ENCODE results near the gene UBA52.
A peak's percentile ranks its signal among the peaks of the same experiment; 100 is the strongest.
"Not testable (repeated sequence)": the region's sequence is repeated elsewhere in the genome, so short reads cannot be mapped to it uniquely, and the experiment has no call there.

The UBA52 gene

DNA sequence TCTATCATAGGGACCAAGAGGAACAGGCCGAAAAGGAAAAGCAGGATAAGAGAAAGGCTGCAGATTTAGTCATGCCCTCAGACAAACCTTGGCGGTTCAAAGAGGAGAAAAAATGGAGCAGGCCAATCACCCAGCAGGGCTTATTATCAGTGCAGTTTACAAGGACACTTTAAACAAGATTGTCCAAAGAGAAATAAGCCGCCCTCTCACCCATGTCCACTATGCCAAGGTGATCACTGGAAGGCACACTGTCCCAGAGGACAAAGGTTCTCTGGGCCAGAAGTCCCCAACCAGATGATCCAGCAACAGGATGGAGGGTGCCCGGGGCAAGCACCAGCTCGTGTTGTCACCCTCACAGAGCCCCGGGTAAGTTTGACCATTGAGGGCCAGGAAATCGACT lies 8.7 kb downstream of the UBA52 start:
- no peak overlapping the region for H3K4me3 Mint-ChIP-seq
- H3K27me3 Mint-ChIP-seq, result no peaks in the 10 kb centered on the region
- no peak overlapping the region for H3K27ac Mint-ChIP-seq
- H3K36me3 Mint-ChIP-seq, result peaks cover 4% of the 10 kb centered on the region
- no peaks in the 10 kb centered on the region for H3K9me3 Mint-ChIP-seq
- peaks cover 2% of the 10 kb centered on the region for H3K4me1 Mint-ChIP-seq

DNA sequence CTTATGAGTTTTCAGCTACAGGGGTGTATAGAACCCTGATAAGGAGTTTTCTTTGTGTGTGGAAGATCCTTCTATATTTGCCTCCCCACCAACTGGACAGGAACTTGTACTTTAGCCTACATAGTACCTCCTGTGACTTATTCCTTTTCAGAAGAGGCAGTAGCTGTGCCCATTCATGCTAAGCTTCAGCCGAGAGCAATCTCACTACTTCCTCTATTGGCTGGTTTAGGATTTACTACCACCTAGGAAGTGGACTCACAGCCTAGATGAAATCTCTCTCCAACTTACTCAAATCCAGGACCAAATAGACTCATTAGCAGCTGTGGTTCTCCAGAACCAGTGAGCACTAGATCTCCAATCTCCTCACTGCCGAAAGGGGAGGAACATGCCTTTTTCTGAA lies 14.6 kb downstream of the UBA52 start:
- Mint-ChIP-seq H3K4me1 (peaks cover 38% of the 10 kb centered on the region), H3K27me3 (no peaks in the 10 kb centered on the region), H3K36me3 (peaks cover 3% of the 10 kb centered on the region), H3K9me3 (no peaks in the 10 kb centered on the region), H3K27ac (no peak overlapping the region), H3K4me3 (no peak overlapping the region)

DNA sequence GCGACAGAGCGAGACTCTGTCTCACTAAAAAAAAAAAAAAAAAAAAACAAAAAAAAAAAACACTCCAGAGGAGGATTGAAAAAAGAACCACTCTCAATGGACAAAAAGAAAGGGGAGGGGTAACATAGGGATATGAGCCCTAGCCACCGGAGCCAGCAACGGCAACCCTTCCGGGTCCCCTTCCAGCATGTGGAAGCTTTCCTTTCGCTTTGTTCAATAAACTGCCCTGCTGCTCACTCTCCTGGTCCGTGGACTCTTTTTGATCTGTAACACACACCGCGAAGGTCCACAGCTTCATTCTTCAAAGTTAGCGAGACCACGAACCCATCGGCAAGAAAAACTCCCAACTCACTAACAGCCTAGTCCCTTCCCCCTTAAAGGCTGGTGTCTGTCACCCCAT lies 15.9 kb downstream of the UBA52 start:
- Mint-ChIP-seq H3K4me3 (peak overlapping the region; percentile 89), H3K4me1 (peaks cover 38% of the 10 kb centered on the region), H3K27me3 (no peaks in the 10 kb centered on the region), H3K36me3 (peaks cover 3% of the 10 kb centered on the region), H3K27ac (no peak overlapping the region), H3K9me3 (no peaks in the 10 kb centered on the region)

DNA sequence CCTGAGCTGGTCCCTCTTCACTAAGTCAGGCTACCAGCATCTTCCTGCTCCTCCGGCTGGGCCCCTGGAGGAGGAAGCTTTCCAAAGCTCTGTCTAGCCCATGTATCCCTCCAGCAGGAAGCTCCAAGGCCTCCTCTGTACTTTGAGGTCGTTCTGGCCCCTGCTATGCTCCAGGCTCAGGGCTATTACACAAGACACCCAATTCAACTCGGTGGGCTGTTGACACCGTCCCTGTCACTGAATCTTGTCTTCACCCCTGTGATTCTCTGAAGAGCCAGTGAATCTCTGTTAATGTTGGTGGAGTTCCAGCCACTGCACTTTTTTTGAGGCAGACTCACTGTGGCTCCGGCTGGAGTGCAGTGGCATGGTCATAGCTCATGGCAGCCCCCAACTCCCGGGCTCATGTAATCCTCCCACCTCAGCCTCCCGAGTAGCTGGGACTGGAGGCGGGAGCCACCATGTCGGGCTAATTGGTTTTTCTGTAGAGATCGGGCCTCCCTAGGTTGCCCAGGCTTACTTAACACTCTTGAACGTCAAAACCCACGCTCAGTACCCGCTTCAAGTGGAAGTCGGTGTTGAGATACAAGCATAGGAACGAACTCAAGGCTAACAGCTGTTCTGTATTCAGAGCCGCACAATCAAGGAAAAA lies 16.4 kb downstream of the UBA52 start:
- peaks cover 3% of the 10 kb centered on the region for H3K36me3 Mint-ChIP-seq
- peak overlapping the region; percentile 91 for H3K27ac Mint-ChIP-seq
- no peaks in the 10 kb centered on the region for H3K9me3 Mint-ChIP-seq
- peak overlapping the region; percentile 89 for H3K4me3 Mint-ChIP-seq
- H3K27me3 Mint-ChIP-seq, result no peaks in the 10 kb centered on the region
- peaks cover 38% of the 10 kb centered on the region for H3K4me1 Mint-ChIP-seq

DNA sequence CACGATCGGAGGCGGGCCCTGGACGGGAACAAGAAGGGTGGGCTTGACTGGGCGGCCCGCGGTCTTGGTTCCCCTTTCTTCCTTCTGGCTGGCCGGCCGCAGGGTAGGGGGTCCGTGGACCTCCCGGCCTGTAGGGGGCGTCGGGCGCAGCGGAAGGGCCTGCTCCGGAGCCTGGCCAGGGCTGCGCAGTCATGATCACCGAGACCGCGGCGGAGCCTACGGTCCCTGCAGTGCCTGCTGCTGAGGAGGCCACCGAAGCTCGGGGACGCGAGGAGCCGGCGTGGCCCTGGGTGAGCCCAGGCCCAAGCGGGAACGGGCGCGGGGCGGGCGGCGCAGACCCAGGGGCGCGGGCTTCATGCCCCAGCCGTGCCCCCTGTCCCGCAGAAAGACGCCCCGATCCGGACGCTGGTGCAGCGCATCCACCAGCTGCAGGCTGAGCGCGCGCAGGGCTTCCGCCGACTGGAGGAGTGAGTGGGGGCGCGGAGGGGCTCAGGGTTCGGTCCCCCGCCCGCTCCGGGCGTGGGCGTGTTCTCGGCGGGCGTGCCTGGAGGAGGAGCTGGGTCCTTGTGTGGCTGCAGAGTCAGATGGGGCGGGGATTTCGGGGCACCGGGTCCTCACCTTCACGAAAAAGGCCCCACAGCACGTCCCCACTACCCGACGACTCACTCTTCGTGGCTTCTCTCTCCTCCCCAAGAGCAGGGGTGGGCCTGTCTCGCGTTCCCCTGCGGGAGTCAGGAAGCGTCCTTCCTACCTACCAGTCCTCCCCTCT lies 17.1 kb downstream of the UBA52 start, which contains the start of gene REX1BD:
REX1BD (plus strand) TSS at position 188 of the 769 bp plus-strand sequence; CDS start at position 192, 4 bp downstream.
- Mint-ChIP-seq H3K27me3 (no peaks in the 10 kb centered on the region), H3K9me3 (no peaks in the 10 kb centered on the region), H3K4me3 (peak within 1 kb of the TSS; percentile 89), H3K36me3 (peaks cover 3% of the 10 kb centered on the region), H3K4me1 (peaks cover 38% of the 10 kb centered on the region), H3K27ac (peak within 1 kb of the TSS; percentile 96)

DNA sequence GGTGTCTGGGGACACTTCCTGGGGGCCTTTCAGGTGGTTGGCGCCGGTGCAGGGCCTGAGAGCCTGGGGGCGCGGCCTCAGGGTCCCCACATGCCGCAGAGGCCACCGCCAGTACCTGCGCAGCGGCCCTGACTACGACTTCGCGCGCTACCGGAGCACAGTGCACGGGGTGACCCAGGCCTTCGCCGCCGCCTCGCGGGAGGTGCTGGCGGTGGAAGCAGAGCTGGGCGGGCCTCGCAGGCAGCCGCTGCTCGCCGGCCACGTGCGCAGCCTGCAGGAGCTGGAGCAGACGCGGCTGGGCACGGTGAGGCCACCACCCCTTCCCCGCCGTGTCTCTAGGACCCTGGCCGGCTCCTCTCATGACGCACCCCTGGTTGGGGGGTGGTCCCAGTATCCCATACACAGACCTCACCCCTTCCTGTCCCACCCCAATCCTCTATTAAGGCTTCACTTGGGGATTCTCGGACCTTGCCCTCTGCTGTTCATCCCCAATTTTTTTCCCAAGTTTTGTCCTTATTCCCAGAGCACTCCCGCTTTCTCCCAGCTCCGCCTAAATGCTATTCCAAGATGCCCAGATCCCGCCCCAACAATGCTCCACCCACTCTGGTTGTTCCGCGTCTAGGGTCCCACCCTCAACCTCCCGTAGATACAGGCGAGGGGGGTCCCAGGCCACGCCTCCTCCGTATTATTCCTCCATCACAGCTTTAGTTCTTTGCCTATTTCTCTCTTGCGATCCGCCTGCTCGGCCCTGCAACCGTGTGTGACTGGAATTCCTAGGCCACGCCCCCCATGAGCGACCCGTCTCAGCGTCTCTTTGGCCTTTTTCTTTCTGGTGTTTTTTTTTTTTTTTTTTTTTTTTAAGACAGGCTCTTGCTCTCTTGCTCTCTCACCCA lies 18.0 kb downstream of the UBA52 start:
- H3K27me3 Mint-ChIP-seq, result no peaks in the 10 kb centered on the region
- peak overlapping the region; percentile 96 for H3K27ac Mint-ChIP-seq
- no peaks in the 10 kb centered on the region for H3K9me3 Mint-ChIP-seq
- H3K4me1 Mint-ChIP-seq, result peaks cover 39% of the 10 kb centered on the region
- peaks cover 3% of the 10 kb centered on the region for H3K36me3 Mint-ChIP-seq
- H3K4me3 Mint-ChIP-seq, result peak overlapping the region; percentile 89

DNA sequence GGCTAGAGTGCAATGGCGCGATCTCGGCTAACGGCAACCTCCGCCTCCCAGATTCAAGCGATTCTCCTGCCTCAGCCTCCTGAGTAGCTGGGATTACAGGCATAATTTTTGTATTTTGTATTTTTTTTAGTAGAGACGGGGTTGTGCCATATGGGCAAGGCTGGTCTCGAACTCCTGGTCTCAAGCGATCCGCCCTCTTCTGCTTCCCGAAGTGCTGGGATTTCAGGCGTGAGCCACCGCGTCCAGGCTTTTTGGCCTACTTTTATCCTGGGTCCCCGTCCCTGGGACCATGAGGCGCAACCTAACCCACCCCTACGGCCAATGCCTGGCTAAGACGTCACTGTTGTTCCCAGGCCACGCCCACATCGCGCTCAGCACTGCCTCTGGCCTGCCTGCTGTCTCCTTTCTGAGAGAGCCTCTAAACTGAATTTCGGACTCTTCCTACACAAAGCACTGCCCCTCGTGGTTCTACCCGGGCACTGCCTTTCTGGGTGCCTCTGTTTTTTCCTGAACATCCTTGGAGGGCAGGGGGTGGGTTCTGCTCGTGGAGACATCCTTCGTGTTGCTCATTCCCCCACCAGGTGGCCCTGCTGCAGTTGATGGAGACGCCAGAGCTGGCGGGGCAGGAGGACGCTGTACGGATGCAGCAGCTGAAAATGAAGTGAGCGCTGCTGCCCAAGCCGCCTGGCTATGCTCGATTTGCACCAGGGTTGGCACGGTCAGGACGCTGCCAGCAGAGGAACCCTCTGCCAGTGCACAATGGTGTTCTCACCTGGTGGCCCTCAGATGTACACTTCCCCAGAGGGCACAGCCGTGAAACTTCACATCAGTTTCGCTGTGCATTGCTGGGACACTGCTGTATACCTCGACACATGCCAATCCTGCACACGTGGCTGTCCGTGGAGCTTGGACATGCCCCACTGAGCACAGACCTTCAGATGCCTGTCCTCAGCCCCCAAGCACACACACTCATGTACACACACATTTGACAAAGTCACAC lies 18.9 kb downstream of the UBA52 start:
- Mint-ChIP-seq H3K36me3 (peaks cover 3% of the 10 kb centered on the region), H3K4me3 (peak overlapping the region; percentile 89), H3K27ac (peak overlapping the region; percentile 59), H3K4me1 (peaks cover 42% of the 10 kb centered on the region), H3K27me3 (no peaks in the 10 kb centered on the region), H3K9me3 (no peaks in the 10 kb centered on the region)

DNA sequence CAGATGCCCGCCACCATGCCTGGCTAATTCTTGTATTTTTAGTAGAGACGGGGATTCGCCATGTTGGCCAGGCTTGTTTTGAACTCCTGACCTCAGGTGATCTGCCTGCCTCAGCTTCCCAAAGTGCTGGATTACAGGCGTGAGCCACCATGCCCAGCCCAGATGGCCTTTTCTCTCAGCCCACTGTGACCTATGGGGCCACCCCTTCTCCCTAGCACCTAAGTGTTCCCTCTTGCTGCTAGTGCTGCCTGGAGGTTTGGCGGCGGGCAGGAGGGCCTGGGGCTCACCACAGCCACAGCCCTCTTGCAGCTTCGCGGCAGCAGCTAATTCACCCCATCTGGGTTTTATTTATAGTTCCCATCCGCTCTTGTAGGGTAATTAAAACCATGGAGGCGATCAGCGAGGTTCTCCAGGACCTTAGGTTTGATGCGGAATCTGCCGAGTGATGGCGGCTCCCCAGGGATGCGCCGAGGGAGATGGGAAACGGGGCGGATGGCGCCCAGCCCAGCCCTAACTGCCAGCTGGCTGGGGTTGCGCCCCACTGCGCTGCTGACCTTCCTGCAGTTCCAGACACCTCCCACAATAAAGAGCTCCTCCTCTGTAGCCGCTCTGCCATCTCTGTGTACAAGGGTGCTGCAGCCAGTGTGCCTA lies 20.2 kb downstream of the UBA52 start:
- H3K4me1 Mint-ChIP-seq, result peaks cover 37% of the 10 kb centered on the region
- no peak overlapping the region for H3K27ac Mint-ChIP-seq
- H3K4me3 Mint-ChIP-seq, result no peak overlapping the region
- peaks cover 3% of the 10 kb centered on the region for H3K36me3 Mint-ChIP-seq
- H3K27me3 Mint-ChIP-seq, result no peaks in the 10 kb centered on the region
- H3K9me3 Mint-ChIP-seq, result no peaks in the 10 kb centered on the region

DNA sequence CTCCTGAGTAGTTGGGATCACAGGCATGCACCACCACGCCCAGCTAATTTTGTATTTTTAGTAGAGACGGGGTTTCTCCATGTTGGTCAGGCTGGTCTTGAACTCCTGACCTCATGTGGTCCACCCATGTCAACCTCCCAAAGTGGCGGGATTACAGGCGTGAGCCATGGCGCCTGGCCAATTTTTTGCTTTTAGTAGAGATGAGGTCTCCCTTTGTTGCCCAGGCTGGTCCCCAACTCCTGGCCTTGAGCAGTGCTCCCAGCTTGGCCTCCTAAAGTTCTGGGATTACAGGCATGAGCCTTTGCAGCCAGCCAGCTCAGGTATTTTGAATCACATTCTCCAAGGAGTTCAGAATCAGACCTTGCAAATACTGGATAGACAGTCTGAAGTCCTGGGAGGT lies 21.1 kb downstream of the UBA52 start:
- H3K4me1 Mint-ChIP-seq, result peaks cover 35% of the 10 kb centered on the region
- not testable (repeated sequence) for H3K4me3 Mint-ChIP-seq, H3K27me3 Mint-ChIP-seq, H3K36me3 Mint-ChIP-seq, H3K27ac Mint-ChIP-seq, H3K9me3 Mint-ChIP-seq

DNA sequence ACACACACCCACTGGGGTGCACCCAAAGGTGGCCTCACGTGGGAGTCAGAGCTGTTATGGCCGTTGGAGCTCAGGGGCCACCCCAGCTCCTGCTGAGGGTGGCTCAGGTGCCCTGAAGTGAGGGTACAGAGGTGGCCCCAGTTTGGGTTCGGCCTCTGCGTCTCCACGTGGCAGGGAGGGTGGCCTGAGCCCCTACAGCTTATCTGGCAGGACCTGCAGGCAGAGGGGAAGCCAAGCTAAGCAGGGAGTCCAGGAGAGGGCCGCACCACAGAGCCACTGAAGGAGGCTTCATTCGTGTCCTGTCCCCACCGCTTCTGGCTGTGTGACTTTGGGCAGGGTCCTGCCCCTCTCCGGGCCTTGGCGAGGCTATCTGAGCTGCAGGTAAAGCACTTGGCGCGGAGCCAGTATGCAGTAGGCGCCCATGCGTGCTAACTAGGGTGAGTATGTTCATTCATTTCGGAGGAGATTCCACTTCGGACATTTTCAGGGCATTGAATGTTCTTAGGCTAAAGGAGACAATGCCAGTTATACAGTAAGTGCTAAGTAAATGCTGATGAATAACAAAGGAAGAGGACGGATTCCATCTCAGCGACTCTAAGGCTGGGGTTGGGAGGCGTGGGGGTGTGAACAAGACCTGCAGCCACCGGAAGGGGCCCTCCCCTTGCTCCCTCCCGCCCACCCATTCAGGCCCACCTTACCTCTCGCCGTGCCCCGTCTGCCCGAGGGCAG lies 21.9 kb downstream of the UBA52 start:
- Mint-ChIP-seq H3K27me3 (no peaks in the 10 kb centered on the region), H3K27ac (no peak overlapping the region), H3K36me3 (peaks cover 3% of the 10 kb centered on the region), H3K9me3 (no peaks in the 10 kb centered on the region), H3K4me1 (peaks cover 28% of the 10 kb centered on the region), H3K4me3 (peak overlapping the region; percentile 67)

DNA sequence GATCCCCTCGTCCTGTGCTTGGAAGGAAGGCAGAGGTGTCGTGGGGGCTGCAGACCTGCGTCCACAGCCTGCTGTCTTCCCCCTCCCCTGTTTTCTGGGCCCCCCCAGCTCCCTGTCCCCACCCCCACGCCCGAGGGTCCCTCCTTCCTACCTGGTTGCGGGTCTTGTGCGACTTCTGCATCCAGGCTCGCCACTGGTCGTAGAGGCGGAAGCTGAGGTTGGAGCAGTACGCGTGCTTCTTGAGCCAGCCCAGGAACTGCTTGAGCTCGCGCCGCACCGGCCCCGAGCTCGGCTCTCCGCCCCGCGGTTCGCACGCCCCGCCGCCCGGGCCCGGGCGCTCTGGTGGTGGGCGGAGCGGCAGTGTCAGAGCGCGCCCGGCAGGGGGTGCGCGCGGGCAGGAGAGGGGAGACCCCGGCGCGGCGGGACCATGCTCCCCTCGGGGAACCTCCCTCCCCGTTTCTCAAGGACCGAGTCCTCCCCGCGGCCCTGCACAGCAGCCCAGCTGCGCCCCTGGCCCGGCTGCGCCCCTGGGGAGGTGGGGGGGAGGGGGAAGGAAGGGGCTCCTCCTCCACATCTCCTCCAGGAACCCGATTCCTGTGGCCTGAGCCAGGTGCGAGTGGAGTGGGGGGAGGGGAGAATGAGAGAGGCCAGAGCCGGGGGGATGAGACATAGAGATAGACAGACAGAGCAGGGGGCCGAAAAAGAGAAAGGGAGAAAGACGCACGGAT lies 22.6 kb downstream of the UBA52 start:
- Mint-ChIP-seq H3K4me1 (peaks cover 28% of the 10 kb centered on the region), H3K36me3 (peaks cover 3% of the 10 kb centered on the region), H3K27me3 (no peaks in the 10 kb centered on the region), H3K9me3 (no peaks in the 10 kb centered on the region), H3K27ac (peak overlapping the region; percentile 73), H3K4me3 (peak overlapping the region; percentile 83)

DNA sequence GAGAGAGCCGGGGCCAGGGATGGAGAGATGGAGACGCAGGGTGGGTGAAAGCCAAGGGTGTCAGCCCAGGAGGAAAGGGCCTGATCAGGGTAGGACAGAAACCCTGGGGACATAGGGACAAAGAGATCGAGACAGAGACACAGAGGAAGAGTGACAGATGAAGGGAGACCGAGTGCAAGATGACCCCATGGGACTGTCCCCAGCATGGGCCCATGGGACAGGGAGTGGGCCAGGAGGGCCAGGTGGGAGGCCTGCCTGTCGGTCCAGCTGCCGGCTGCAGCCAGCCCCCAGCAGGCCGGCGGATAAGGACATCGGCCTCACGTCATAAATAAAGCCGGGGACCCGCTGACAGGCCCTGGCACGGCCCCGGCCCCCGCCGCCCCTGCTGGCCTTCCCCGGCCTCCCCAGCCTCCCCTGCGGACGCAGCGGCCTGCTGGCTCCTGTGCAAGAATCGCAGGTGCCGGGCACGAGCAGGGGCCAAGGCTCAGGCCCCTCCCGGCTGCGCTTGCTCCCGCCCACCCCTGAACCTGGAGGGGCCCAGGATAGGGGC lies 23.2 kb downstream of the UBA52 start:
- Mint-ChIP-seq H3K27ac (peak overlapping the region; percentile 73), H3K9me3 (no peaks in the 10 kb centered on the region), H3K36me3 (peaks cover 3% of the 10 kb centered on the region), H3K27me3 (peaks cover 1% of the 10 kb centered on the region), H3K4me1 (peaks cover 24% of the 10 kb centered on the region), H3K4me3 (peak overlapping the region; percentile 83)

DNA sequence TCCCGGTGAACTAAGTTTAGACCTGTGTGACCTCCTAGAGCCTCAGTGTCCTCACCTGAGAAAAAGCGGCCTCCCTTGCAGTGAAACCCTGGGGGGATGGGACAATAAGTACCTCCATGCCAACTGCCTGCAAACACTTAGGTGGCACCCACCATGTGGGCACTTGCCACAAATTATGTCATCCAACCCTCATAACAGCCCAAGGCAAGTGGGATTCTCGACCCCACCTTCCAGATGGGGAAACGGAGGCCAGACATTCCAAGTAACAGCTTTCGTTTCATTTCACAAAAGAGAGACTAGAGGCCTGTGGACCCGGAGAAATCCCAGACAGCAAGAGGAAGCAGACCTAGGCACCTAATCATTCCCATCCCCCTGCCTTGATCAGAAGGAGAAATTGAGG lies 23.8 kb downstream of the UBA52 start:
- Mint-ChIP-seq H3K9me3 (no peaks in the 10 kb centered on the region), H3K36me3 (peaks cover 3% of the 10 kb centered on the region), H3K4me1 (peaks cover 20% of the 10 kb centered on the region), H3K27ac (no peak overlapping the region), H3K27me3 (peaks cover 1% of the 10 kb centered on the region), H3K4me3 (peak overlapping the region; percentile 64)
